ENCODE results near the gene KCNH8.

- TF ChIP-seq TOX (CRISPR knock-in tag; IDR thresholded peaks at IDR 0.05; ENCODE audit: borderline replicate concordance) (no peak), PATZ1 (CRISPR knock-in tag; IDR thresholded peaks at IDR 0.05; ENCODE audit: borderline replicate concordance) (no peak), GLIS3 (CRISPR knock-in tag; IDR thresholded peaks at IDR 0.05) (no peak), ESRRG (CRISPR knock-in tag; IDR thresholded peaks at IDR 0.05) (no peak), ZFP3 (CRISPR knock-in tag; IDR thresholded peaks at IDR 0.05) (no peak), CSRNP3 (CRISPR knock-in tag; IDR thresholded peaks at IDR 0.05) (no peak), ZFP30 (CRISPR knock-in tag; IDR thresholded peaks at IDR 0.05) (no peak), ZNF8 (CRISPR knock-in tag; IDR thresholded peaks at IDR 0.05) (no peak)
Measured at GRCh38 chr3:19256313-19256712, 108.0 kb downstream of the KCNH8 start.

Data from SK-N-SH treated with all-trans-retinoic acid at 6 μM for 48 hours (cell line).